Activated CD8-positive, alpha-beta memory T cell treated with anti-CD3 and anti-CD28 coated beads, Interleukin-2, amount 50 U/mL, for 4 hours (primary cell): ENCODE data around the gene PEX13.
"Not testable (repeated sequence)": the region's sequence is repeated elsewhere in the genome, so short reads cannot be mapped to it uniquely, and the experiment has no call there.

Source experiments
- DNase-seq: peaks from one replicate; pipeline ENCODE4 v3.0.0-alpha.2; 2020

PEX13 gene, protein sequence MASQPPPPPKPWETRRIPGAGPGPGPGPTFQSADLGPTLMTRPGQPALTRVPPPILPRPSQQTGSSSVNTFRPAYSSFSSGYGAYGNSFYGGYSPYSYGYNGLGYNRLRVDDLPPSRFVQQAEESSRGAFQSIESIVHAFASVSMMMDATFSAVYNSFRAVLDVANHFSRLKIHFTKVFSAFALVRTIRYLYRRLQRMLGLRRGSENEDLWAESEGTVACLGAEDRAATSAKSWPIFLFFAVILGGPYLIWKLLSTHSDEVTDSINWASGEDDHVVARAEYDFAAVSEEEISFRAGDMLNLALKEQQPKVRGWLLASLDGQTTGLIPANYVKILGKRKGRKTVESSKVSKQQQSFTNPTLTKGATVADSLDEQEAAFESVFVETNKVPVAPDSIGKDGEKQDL

DNA sequence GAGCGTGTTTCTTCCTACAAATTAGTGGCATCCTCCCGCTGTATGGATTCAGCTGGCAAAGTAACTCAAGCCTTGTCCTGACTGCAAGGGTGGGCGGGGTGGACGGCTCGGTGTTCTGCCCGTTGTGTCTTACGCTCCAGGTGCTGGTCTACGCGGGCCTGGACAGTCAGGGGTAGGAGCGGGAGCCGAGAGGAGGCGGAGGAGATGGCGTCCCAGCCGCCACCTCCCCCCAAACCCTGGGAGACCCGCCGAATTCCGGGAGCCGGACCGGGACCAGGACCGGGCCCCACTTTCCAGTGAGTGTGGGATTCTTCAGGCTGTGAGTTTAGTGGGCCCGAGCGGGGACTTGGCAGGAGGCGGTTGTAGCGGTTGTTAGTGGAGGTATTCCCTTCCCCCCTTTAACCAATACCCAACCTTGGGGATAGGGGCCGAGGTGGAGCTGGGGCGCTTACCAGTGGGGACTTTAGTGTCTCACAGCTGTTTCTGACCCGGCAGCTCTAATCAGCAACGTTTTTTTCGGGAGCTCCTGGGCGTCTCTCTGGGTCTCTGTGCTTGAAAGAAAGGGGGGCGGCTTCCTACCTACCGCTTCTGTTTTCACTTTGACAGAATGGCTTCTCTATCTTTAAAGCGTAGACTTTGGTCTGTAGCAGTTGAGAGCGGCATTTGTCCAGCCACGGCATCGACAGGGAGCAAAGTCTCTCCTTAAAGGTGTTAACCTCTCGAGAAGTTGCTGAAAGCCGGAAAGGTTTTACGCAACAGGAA, at the start of gene PEX13, which contains the start of gene PUS10:
Gene PEX13, plus strand, starts transcription at position 165 of the 762 bp plus-strand sequence. Its CDS starts 40 bp downstream, at position 205.
Gene PUS10, minus strand, starts transcription at position 700 of the 762 bp plus-strand sequence. CDS start 6,365 bp downstream, outside the sequence.
- DNase-seq = peak; percentile 56

DNA sequence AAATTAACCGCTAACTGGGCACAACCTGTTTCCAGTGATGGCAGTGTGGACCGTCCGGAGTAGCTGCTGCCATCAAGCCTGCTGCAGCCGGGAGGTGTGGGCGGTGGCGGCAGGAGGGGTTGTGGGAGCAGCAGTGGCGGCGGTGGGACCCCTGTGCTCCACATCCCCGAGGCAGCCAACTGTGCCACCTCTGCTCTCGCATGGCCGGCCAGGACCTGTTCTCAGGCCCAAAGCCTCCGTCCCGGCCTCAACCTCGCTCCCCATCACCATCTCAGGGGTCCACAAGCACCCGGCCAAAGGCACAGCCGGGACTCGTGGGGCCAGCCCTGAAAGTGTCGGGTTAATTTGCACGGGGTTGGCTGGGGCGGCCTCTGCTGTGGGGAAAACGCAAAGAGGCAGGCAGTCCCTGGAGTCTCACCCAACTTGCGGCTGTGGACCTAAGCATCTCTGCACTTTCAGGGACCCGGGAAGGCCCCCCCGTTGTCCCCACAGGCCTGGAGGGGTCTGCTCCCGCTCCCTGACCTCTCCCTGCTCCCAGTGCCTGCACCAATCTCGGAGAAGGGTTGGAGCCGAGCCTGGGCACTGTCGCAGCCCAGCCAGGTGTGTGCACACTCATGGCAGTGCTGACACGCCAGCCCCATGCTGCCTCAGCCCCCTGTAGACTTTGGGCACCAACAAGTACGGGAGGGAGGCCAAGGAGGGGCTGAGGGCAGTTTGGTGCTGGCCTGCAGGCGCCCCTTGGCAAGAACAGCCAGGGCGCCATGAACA, 44.4 kb upstream of the PEX13 start:
- no peak for DNase-seq

DNA sequence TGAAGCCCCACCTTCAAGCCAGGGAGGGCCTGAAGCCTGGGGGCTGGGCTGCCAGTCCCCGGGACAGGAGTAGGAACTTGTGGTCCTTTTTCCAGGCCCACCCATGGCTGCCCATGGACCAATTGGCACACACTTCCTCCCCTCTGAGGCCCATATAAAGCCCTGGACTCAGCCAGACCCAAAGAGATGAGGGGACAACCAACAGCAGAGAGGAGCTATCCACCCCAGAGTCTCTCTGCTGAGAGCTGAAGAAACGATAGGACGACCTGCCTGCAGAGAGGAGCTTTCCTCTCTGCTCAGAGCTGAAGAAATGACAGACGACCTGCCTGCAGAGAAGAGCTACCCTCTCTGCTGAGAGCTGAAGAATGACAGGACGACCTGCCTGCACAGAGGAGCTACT, 43.8 kb upstream of the PEX13 start:
- no peak for DNase-seq

GRCh38 chr2:60974652-60975051, 42.9 kb upstream of the PEX13 start:
- DNase-seq = no peak

- no peak for DNase-seq
These were observed 41.2 kb upstream of the PEX13 start for GRCh38 chr2:60976256-60976850.

DNA sequence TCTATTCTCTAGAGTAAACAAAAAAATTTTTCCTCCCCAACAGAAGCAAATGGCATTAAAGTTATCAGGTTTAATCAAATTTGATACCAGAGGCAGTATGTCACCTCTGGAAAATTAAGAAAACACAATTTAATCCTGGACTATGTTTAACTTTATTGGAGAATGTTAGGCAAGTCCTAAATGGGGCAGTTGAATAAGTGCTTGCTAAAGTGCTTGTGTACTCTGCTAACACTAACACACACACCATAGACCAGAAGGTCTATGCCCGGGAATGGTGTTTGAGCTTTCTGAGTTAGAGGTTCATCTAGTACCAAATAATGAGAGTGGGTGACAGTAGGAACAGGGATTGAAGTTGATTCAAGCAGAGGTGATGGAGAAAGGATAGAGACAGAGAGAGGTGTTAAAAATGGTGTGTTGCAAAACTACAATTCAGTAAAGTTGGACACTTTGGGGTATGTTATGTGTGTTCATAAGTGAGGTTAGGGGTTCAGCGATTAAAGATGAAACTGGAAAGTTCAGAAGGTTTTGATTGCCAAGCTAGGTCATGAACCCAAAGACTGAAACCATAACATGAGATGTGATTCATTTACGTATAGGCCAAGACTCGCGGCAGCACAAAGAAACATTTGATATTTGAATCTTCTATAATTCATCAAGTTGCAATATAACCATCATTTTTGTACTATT, 40.5 kb upstream of the PEX13 start:
- DNase-seq = no peak

GRCh38 chr2:60977562-60977895, 40.0 kb upstream of the PEX13 start:
- no peak for DNase-seq

- DNase-seq = no peak
These were observed 38.3 kb upstream of the PEX13 start for GRCh38 chr2:60979231-60979630.

DNA sequence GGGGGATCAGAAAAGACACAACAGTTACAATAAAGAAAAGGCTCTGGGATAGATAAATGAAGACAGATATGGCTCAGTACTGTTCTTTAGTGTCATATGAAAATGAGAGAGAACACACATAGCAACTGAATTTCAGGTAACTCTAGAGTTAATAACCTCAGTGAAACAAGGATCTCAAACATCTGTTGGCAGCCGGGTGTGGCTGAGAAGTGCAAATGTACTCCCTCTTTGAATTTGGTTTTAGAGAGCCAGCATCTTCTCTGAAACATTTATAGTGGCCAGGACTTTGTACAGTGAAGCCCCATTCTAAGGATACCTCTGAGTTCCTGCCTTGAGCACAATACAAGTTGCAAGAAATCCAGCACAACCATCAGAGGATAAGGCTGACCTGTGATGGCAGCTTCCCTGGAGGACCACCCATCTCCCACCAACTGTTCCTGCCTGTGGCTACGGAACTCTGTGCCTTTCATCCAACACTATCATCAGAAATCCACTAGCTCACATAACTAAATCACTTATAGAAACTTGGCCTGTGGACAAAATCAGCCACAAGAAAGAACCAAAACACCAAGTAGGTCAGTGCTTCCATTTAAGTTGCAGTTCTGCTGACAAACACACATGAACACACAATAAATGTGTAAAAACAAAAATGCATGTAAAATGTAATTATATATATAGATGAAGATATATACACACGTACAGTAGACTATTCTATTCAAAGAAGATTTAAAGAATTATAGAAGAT, 37.3 kb upstream of the PEX13 start:
- no peak for DNase-seq

- not testable (repeated sequence) for DNase-seq
These were observed 35.5 kb upstream of the PEX13 start for GRCh38 chr2:60982066-60982465.

DNA sequence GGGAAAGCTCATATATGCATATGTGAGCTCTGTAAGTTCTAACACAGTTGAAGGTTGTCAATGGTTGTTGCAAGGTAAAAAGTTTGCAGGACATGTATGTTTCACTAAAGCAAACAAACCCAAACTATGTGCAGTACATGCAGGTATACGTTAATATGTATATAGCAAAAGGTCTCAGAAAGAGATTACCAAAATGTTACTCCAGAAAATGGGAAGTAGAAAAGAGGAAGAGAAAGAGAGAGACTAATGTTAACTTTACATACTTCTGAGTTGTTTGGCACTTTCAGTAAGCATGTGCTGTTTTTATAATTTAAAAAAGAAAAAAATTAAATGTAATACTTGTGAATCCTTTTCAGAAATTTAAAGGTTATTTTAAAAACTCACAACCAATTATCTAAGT, 32.8 kb upstream of the PEX13 start:
- DNase-seq = no peak

GRCh38 chr2:60987041-60987440, 30.5 kb upstream of the PEX13 start:
- no peak for DNase-seq

- not testable (repeated sequence) for DNase-seq
These were observed 29.9 kb upstream of the PEX13 start for GRCh38 chr2:60987656-60988055.

DNA sequence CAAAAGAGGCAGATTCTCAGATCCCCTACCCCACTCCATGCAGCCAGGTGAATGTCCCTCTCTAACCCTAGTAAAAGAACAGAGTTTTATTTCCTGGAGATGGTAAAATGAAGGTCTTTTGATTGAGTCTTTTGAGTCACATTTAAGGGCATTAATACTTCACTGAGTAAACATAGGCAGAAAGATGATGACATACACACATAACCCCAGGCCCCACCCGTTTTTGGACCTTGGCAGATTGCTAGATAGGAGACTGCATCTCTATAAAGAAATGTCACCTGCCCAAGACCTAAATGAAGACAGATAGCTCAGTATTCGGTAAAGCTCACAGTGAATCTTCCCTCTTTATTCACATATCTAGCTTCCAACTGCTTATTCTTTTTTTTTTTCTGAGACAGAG, 28.3 kb upstream of the PEX13 start:
- DNase-seq = no peak

DNA sequence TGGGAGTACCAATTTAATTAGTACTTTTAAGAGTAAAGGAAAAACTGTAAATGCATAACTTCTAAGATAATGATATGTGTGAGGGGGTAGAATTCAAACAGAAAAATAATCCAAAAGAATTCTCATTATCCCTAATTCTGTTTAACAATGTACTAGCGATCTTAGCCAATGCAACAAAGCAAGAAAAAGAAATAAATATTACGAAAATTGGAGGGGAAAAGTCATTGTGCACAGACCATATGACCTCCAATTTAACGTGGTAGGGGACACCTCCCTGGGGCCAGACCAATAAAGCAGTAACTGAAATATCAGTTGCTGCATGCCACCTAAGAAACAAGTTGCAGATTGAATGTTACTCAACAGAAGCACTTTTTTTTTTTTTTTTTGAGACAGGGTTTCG, 25.9 kb upstream of the PEX13 start:
- DNase-seq = no peak

- DNase-seq = no peak
These were observed 24.5 kb upstream of the PEX13 start for GRCh38 chr2:60992985-60993392.

DNA sequence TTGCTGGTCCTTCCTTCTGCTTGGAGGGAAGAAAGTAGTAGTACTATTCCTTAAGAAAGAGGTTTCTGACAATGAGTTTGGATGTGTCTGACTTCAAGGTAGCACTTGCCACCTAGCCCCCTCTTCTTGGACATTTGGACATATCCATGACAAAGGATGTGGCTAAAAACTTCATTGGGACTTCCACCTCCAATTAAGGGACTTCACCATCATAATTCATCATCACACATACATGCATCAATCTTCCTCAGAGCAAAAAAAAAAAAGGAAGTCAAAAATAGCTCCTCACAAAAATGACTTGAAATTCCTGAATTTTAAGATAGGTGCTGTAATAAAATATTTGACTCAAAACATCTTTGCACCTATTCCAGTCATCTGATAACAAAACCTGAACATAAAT, 23.4 kb upstream of the PEX13 start:
- no peak for DNase-seq

GRCh38 chr2:60998628-60999545, 18.6 kb upstream of the PEX13 start:
- DNase-seq = no peak

DNA sequence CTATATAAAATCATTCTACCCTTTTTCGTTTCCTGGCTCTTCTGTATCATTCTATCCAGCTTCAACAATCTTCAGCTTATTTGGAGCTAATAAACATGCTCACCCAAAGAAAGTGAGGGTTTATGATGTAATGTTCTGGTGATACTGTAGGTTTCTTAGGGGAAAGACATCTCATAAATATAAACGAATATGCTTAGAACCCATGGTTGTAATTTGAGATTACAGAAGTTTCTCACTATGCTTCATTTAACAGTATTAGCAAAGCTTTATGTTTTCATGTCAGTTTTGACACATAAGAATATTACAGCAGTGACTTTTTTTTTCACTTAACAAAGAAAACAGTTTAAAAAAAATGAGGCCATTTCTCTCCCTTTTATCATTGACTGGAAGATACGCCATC, 11.8 kb upstream of the PEX13 start:
- DNase-seq = no peak

DNA sequence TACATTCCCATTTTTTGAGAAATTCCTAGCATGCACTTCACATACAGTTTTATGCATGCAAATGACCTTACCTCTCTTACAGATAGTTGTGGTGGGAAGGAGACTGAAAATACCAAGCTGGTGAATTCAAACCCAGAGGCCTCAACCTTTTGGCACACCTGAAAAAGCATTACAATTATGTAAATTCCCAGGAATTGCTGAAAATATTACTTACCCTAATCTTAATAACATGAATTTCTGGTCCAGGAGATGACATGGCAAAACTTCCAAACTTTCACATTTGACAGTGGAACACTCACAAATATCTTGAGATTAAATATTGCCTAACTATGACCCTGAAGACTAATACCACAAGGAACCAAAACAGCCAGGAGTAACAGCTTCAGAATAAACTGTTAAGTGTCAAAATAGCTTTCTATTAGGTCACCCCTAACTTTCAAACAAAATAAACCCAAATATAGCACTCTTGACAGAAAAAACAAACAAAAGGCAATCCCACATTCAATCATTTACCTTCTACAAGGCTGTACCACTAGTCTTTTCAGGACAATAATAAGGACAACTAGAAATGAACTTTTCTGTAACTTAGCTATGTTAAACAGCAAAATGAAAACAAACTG, 10.9 kb upstream of the PEX13 start:
- no peak for DNase-seq
